Endothelial cell of umbilical vein (primary cell): ENCODE measurements around the gene HELQ. TPM values are rescaled to one million over a fixed set of nuclear protein-coding genes. Genes with fewer than 3 reads are reported as not detected.

Source experiments
- BruUV-seq: library from RNA; stranded (reverse); fragments of 400-500 nt; replicated peaks from 2 replicates; lab custom pipeline; 2021; lab: Mats Ljungman, UMichigan
- CTCF ChIA-PET: fragments of 300-600, 350-600 bp; sonication (Branson Sonifier 250); formaldehyde crosslinking; loops from one replicate; lab custom pipeline; 2021; ENCODE audit warnings: antibody characterized with exemption, inconsistent platforms; lab: Charles Lee
- POLR2A ChIA-PET: fragments of 300-600, 350-600 bp; sonication (Branson Sonifier 250); formaldehyde crosslinking; loops from one replicate; lab custom pipeline; 2021; ENCODE audit warnings: antibody characterized with exemption, inconsistent platforms; lab: Charles Lee
- DNase-seq: peaks from one replicate; pipeline ENCODE4 v3.0.0-alpha.2; 2011; ENCODE audit warnings: low read depth, low spot score
- FAIRE-seq: peaks from 2 replicates; lab custom pipeline; 2011; peaks lifted over from hg19 to GRCh38; lab: Jason Lieb, UNC
- H2AFZ ChIP-seq: 2 replicates; pipeline ENCODE4 v1.6.0; 2012; ENCODE audit warnings: low read depth, low read length, control low read depth, inconsistent platforms
- H3K27ac ChIP-seq: 2 replicates; pipeline ENCODE4 v1.5.1; 2011; ENCODE audit warnings: low read depth, mild to moderate bottlenecking, control low read depth, low read length, moderate library complexity; ENCODE audit not compliant: insufficient read depth
- H3K27me3 ChIP-seq, 2 experiments: 2 replicates each; pipeline versions ENCODE4 v1.6.0 to v1.6.1; 2011; ENCODE audit warnings: low read length in 2 of 2, mixed read lengths in 1 of 2; ENCODE audit not compliant: control insufficient read depth in 2 of 2, insufficient read depth in 2 of 2
- H3K36me3 ChIP-seq, 2 experiments: 2 replicates in 1 of 2; 3 replicates in 1 of 2; pipeline ENCODE4 v1.5.1; 2011; ENCODE audit warnings: low read length in 2 of 2, mild to moderate bottlenecking in 1 of 2, moderate library complexity in 1 of 2; ENCODE audit not compliant: control insufficient read depth in 2 of 2, insufficient read depth in 2 of 2; ENCODE audit errors: extremely low read depth in 1 of 2
- H3K4me1 ChIP-seq: 3 replicates; pipeline ENCODE4 v1.5.1; 2011; ENCODE audit warnings: mild to moderate bottlenecking, low read length; ENCODE audit not compliant: control insufficient read depth, insufficient read depth; ENCODE audit errors: extremely low read depth
- H3K4me2 ChIP-seq: 2 replicates; pipeline ENCODE4 v1.6.1; 2011; ENCODE audit warnings: low read length, control low read depth, mixed read lengths; ENCODE audit not compliant: insufficient read depth
- H3K4me3 ChIP-seq, 3 experiments: fragments of 200-600 bp in 1 of 3; sonication (generic), shearing (Covaris generic) in 1 of 3; replicated peaks in 1 of 3; 2 replicates each; pipeline ENCODE4 v1.5.1; 2011 to 2016; ENCODE audit warnings: control low read depth in 3 of 3, low read length in 3 of 3, mild to moderate bottlenecking in 2 of 3, inconsistent platforms in 1 of 3, low read depth in 1 of 3, moderate library complexity in 1 of 3; ENCODE audit not compliant: insufficient read depth in 1 of 3
- H3K79me2 ChIP-seq: 2 replicates; pipeline ENCODE4 v1.6.0; 2012; ENCODE audit warnings: low read length, inconsistent platforms; ENCODE audit not compliant: control insufficient read depth, insufficient read depth
- H3K9ac ChIP-seq: replicated peaks from 2 replicates; pipeline ENCODE3; 2011; ENCODE audit warnings: low read length, control low read depth; ENCODE audit not compliant: insufficient read depth; ENCODE audit errors: extremely low read depth
- H3K9me1 ChIP-seq: replicated peaks from 3 replicates; pipeline ENCODE4 v1.6.0; 2011; ENCODE audit warnings: mild to moderate bottlenecking, low read length; ENCODE audit not compliant: control insufficient read depth, insufficient read depth; ENCODE audit errors: extremely low read depth
- H3K9me3 ChIP-seq: replicated peaks from 2 replicates; pipeline ENCODE4 v1.5.1; 2012; ENCODE audit warnings: low read length, inconsistent platforms; ENCODE audit not compliant: control insufficient read depth, insufficient read depth
- H4K20me1 ChIP-seq: replicated peaks from 2 replicates; pipeline ENCODE3; 2011; ENCODE audit warnings: mild to moderate bottlenecking, low read length; ENCODE audit not compliant: control insufficient read depth, insufficient read depth; ENCODE audit errors: extremely low read depth
- CTCF ChIP-seq, 2 donors: IDR thresholded peaks; 1 replicate in 1 of 2; 2 replicates in 1 of 2; pipeline ENCODE4 v1.5.1; 2011; ENCODE audit warnings: low read length in 2 of 2, mild to moderate bottlenecking in 2 of 2, moderate library complexity in 2 of 2, control low read depth in 1 of 2, inconsistent platforms in 1 of 2, low read depth in 1 of 2; ENCODE audit not compliant: insufficient read depth in 1 of 2; ENCODE audit errors: extremely low read depth in 1 of 2
- EZH2 ChIP-seq: IDR thresholded peaks from 2 replicates; pipeline ENCODE4 v1.6.1; 2012; ENCODE audit warnings: borderline replicate concordance, low read depth, mild to moderate bottlenecking, moderate library complexity, low read length, inconsistent platforms; ENCODE audit not compliant: severe bottlenecking
- FOS ChIP-seq: IDR thresholded peaks from 2 replicates; pipeline ENCODE4 v1.6.1; 2011; ENCODE audit warnings: mild to moderate bottlenecking, low read length, moderate library complexity, borderline replicate concordance; ENCODE audit not compliant: insufficient read depth
- GATA2 ChIP-seq: IDR thresholded peaks from 2 replicates; pipeline ENCODE4 v1.7.0; 2011; ENCODE audit warnings: low read depth, mild to moderate bottlenecking, moderate library complexity, mixed read lengths, low read length; ENCODE audit not compliant: insufficient read length, insufficient read depth
- JUN ChIP-seq: IDR thresholded peaks from 2 replicates; pipeline ENCODE4 v1.6.1; 2011; ENCODE audit warnings: borderline replicate concordance, low read depth; ENCODE audit not compliant: insufficient read length, insufficient read depth
- MAX ChIP-seq: IDR thresholded peaks from 2 replicates; pipeline ENCODE4 v1.6.1; 2011; ENCODE audit not compliant: insufficient read depth, insufficient read length
- MYC ChIP-seq: IDR thresholded peaks from one replicate; pipeline ENCODE4 v1.6.1; 2011; ENCODE audit warnings: mild to moderate bottlenecking, low read depth, low read length
- POLR2A ChIP-seq: IDR thresholded peaks from 2 replicates; pipeline ENCODE4 v1.6.1; 2012; ENCODE audit warnings: low read depth, mild to moderate bottlenecking, control low read depth, low read length
- POLR2AphosphoS5 ChIP-seq: IDR thresholded peaks from 2 replicates; pipeline ENCODE4 v1.6.1; 2012; ENCODE audit warnings: low read depth, mild to moderate bottlenecking, control low read depth, low read length, moderate library complexity; ENCODE audit not compliant: insufficient read depth
- dilution Hi-C: fragments of 300-500 bp; cut with MboI; formaldehyde crosslinking; loops from one replicate; pipeline ENCODE4 v1.15.0; 2019; ENCODE audit warnings: low sequenced_read_pairs; ENCODE audit not compliant: extremely low pct_ligation_motif_present
- intact Hi-C: fragments of 100-400 bp; cut with micrococcal nuclease; formaldehyde crosslinking; loops from one replicate; pipeline ENCODE4 v1.10.0; 2022
- polyA plus RNA-seq, 4 experiments: library from polyadenylated mRNA; depleted of rRNA in 3 of 4; stranded (reverse) in 3 of 4; unstranded in 1 of 4; fragments of >200 nt; gene quantifications; 2 replicates each; pipeline versions ENCODE4 v1.2.1 to v1.2.3, GENCODE V29; 2011 to 2012; ENCODE audit warnings: missing spikeins in 1 of 4
- total RNA-seq: library from RNA; stranded (reverse); gene quantifications from 2 replicates; pipeline ENCODE4 v1.2.3, GENCODE V29; 2021

HELQ gene
- total and polyA plus RNA-seq, 2 donors (not counting 3 experiments of a cell fraction or from before 2014, with no cell fraction given), result 8.7 to 11.1 TPM

- H3K36me3 ChIP-seq, result peaks cover 0 to under 1% of the 10 kb centered on the region in 2 experiments
- DNase-seq (no peak), FAIRE-seq (no peak)
- no peaks in the 10 kb centered on the region for H3K4me1 ChIP-seq
- H3K4me3 ChIP-seq, result no peak overlapping the region
- H4K20me1 ChIP-seq, result no peaks in the 10 kb centered on the region
- TF ChIP-seq EZH2 (no peak), MYC (no peak), JUN (no peak), POLR2A (no peak), FOS (no peak), MAX (no peak), POLR2AphosphoS5 (no peak), GATA2 (no peak), CTCF (IDR thresholded peaks at IDR 0.05; ENCODE audit: extremely low read depth in 1 of 2, insufficient read depth in 1 of 2, low read depth in 1 of 2, low read length in 2 of 2) (no peak)
- H3K79me2 ChIP-seq, result no peaks in the 10 kb centered on the region
- H3K4me2 ChIP-seq, result no peak overlapping the region
- no peak overlapping the region for H2AFZ ChIP-seq
- ChIA-PET POLR2A (no interaction called here), CTCF (no interaction called here)
- H3K27ac ChIP-seq, result no peak overlapping the region
- dilution Hi-C loops, result no loop called here
- no TSS peak for BruUV-seq
- no peaks in the 10 kb centered on the region for H3K27me3 ChIP-seq
- intact Hi-C loops, result no loop called here
- no peaks in the 10 kb centered on the region for H3K9me3 ChIP-seq
- no peaks in the 10 kb centered on the region for H3K9me1 ChIP-seq
- no peak overlapping the region for H3K9ac ChIP-seq
Observed at GRCh38 chr4:83436680-83437079, 18.9 kb downstream of the HELQ start.
